OCI-LY7 (cell line): ENCODE results near the gene CSPG4.
"Not testable (repeated sequence)": the region's sequence is repeated elsewhere in the genome, so short reads cannot be mapped to it uniquely, and the experiment has no call there.

Source experiments
- EZH2phosphoT487 ChIP-seq: fragments of 200-600 bp; sonication (generic); IDR thresholded peaks from 2 replicates; pipeline ENCODE4 v1.6.1; 2018; ENCODE audit warnings: low read depth, borderline replicate concordance, mild to moderate bottlenecking, mixed run types, antibody characterized with exemption, low read length, moderate library complexity, mixed read lengths
- TF ChIP-seq, protein P1 (sequence below): fragments of 200-600 bp; sonication (generic); conservative IDR thresholded peaks from 2 replicates; pipeline ENCODE4 v1.5.1; 2014; ENCODE audit warnings: mild to moderate bottlenecking, antibody characterized with exemption, low read length, moderate library complexity, mixed read lengths

DNA sequence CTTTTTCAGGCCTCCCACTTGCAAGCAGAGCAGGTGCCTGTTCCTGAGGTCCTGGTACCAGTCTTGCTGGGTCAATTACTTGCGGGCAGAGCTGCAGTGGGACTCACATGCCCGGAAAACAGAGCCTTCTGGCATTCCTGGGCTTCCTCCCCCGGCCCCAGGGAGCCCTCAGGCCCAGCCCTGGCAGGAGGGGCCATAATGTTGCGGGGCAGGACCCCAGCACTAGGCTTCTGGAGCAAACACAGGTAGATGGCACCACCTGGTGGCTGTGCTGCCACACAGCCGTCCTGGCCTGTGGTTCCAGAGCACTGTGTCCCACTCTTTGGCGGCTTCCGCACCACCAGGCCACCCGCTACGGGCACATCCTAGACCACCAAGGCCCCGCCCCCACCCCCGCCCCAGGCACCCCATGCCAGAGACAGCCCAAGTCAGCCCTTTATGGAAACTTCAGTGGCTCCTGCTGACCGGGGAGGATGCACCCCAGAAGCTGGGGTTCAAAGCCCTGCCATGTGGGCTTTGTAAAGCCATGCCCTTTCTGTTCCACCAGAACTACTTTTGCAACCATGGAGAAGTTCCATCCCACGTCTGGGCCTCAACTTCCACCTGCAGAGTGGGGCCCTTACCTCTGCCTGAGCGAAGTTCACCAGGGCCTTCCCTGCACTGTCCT, 28.9 kb downstream of the CSPG4 start:
- TF ChIP-seq, protein P1, sequence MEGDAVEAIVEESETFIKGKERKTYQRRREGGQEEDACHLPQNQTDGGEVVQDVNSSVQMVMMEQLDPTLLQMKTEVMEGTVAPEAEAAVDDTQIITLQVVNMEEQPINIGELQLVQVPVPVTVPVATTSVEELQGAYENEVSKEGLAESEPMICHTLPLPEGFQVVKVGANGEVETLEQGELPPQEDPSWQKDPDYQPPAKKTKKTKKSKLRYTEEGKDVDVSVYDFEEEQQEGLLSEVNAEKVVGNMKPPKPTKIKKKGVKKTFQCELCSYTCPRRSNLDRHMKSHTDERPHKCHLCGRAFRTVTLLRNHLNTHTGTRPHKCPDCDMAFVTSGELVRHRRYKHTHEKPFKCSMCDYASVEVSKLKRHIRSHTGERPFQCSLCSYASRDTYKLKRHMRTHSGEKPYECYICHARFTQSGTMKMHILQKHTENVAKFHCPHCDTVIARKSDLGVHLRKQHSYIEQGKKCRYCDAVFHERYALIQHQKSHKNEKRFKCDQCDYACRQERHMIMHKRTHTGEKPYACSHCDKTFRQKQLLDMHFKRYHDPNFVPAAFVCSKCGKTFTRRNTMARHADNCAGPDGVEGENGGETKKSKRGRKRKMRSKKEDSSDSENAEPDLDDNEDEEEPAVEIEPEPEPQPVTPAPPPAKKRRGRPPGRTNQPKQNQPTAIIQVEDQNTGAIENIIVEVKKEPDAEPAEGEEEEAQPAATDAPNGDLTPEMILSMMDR: peak; percentile 78
- not testable (repeated sequence) for TF ChIP-seq EZH2phosphoT487
